Measurements from ENCODE around the gene LGALS7.
"Not testable (repeated sequence)": the region's sequence is repeated elsewhere in the genome, so short reads cannot be mapped to it uniquely, and the experiment has no call there.

LGALS7 gene

DNA sequence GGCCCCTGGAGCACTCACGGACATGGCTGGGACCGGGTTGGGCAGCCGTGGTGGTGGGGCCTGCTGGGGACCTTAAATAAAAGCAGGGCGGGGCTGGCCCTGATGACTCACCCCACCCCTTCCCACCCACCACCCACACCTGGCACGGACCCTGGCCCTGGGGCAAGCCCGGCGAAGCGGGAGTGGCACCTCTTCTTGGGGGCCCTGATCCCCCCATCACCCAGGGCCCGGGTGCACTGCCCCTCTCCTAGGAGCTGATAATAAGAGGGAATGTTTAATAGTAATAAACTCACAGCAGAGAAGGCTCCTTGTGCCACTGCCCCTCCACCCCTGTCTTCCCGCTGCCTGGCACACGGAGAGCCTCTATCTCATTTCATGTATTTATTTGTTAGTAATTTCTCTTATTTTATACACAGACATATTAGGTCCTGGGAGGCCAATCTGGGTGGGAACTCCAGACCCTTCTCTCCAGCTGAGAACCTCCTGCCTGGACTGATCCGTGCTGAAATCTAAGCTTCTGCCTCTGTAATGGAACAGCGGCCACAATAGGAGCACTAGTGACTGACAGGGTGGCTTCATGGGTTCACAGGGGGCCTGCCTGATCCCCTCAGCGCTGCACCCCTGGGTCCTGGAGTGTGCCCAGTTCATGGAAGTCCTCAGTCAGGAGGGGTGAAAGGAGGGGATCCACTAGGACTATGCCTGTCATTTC is at the start of gene LGALS7:
Gene LGALS7, minus strand, starts transcription at position 49 of the 709 bp plus-strand sequence. Its CDS starts 25 bp downstream, at position 24.
- DNase-seq (ENCODE audit: low read depth, low spot score) = no peak

DNA sequence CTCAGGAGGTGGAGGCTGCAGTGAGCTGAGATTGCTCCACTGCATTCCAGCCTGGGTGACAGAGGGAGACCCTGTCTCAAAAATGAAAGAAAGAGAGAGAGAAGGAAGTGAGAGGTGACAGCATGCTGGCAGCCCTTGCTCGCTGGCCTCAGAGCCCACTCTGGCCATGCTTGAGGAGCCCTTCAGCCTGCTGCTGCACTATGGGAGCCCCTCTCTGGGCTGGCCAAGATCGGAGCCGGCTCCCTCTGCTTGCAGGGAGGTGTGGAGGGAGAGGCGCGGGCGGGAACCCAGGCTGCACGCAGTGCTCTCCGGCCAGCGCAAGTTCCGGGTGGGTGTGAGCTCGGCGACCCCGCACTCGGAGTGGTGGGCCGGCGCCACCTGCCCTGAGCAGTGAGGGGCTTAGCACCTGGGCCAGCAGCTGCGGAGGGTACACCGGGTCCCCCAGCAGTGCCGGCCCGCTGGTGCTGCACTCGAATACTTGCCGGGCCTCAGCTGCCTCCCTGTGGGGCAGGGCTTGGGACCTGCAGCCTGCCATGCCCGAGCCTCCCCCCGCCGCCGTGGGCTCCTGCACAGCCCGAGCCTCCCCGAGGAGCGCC is 48.0 kb upstream of the LGALS7 start:
- DNase-seq (ENCODE audit: low read depth, low spot score) = not testable (repeated sequence)

DNA sequence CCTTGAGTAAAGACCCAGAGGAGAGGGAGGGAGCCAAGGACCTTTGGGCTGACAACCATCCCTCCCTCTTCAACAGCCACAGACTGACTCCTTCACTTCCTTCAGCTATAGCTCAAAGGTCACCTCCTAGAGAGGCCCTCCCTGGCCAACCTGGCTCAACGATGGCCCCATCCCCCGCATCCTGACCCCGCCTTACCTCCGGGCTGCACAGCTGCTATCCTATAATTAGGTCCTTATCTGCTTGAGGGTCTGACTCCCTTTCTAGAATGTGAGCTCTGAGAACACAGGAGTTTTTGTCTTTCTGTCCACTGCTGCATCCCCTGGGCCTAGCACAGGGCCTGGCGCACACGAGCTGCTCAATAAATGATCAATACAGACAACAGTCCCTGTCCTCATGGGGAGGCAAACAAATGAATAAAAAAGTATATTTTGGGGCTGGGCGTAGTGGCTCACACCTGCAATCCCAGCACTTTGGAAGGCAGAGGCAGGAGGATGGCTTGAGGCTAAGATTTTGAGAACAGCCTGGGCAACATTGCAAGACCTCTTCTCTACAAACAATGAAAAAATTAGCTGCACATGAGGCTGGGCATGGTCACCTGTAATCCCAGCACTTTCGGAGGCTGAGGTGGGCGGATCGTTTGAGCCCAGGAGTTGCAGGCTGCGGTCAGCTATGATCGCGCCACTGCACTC is 46.1 kb upstream of the LGALS7 start:
- no peak for DNase-seq (ENCODE audit: low read depth, low spot score)

DNA sequence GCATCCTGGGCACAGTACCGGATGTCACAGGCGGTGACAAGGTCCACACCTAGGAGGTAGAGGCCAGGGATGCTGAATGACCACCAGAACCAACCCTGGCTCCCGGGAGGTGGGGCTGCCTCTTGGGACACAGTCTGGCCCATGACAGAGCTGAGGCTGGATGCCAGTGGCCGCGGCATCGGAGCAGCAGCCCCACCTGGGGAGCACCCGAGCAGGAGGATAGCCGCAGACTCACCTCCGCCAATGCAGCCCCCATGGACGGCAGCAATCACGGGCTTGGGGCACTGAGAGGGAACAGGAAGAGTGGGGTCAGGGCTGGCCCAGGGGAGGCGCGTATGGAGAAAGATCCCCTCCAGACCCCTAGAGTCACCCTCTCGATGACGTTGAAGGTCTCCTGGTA is 43.8 kb upstream of the LGALS7 start:
- no peak for DNase-seq (ENCODE audit: low read depth, low spot score)

DNA sequence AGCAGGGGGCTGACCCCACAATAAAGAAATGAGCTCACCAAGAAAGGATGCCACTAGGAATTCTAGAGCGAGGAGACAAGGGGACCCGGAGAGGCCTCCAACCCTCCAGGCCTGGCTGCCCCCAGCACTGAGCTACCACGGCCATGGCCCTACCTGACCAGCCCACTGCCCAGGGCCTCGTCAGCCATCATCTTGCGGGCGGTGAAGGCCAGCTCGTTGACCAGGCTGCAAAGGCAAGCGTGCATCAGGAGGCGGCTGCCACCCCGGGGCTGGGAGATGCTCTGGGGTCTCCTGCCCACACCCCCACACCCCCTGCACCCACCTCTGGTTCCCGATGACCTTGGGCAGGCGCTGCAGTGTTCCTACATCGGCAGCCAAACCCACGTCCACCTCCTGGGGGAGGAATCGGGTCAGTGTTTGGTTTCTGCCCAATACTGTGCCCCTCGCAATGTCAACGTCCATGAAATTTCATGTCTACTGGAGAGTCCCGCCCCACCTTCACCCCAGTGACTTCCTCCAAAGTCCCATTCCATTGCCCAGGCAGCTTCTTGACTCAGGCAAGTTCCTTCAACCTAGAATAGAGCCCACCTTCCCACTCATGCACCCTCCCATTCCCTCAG is 42.9 kb upstream of the LGALS7 start:
- no peak for DNase-seq (ENCODE audit: low read depth, low spot score)

DNA sequence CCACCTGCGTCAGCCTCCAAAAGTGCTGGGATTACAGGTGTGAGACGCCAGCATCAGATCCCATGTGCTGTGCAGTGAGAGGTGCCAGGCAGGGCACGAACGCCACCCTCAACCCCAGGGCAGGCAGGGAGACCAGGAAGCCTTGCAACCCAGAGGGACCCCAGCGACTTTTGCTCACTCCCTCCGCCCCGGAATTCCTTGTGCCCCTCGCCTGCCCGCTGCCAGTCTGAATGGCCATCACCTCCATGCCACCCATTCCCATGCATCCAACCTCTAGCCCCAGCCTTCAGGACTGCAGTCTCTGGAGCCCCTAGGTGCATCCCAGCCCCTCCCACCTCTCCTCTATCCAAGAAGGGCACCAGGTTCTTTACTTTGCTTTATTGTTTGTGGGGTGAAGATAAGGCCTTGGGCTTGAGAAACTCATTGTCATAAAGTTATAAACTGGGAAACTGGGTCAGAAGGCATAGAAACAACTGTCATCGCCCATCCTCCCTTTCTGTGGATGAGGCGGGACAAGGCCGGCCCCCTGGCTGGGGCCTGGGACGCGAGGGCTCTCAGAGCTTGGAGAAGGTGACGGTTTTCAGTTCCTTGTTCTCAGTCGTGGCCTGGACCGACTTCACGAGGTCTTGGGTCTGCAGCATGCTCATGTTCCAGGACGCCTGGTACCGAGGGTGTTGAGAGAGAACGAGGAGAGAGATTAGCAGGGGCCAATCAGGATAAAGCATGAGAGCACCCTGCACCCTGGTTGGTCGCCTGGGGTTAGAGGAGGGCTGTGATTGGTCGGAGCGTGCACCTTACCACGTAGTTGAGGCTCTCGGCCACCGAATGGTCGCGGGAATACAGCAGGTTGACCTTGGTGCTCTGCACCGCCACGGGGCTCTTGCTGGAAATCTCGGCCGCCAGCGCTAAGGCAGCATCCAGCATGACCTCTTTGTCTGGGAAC is 42.0 kb upstream of the LGALS7 start:
- no peak for DNase-seq (ENCODE audit: low read depth, low spot score)

DNA sequence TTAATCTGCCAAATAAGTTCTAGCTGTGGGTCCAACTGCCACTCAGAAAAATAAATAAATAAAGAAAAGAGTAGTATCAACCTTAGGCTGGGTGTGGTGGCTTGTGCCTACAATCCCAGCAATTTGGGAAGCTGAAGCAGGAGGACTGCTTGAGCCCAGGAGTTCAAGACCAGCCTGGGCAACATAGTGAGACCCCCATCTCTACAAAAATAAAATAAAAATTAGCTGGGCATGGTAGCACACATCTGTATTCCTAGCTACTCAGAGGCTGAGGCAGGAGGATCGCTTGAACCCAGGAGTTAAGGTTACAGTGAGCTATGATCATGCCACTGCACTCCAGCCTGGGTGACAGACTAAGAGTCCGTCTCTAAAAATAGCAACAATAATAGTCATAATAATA is 40.6 kb upstream of the LGALS7 start:
- DNase-seq (ENCODE audit: low read depth, low spot score) = not testable (repeated sequence)

DNA sequence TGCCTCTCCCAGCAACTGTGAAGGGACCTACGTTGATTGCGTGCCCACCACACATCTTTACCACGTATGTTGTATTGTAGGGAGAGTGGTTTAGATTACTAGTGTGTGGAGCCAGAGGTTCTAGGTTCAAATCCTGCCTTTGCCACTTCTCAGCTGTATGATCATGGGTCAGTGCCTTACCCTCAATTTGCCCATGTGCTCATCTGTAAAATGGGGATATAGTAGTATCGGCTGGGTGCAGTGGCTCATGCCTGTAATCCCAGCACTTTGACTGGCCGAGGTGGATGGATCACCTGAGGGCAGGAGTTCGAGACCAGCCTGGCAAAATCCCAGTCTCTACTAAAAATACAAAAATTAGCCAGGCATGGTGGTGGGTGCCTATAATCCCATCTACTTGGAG is 40.0 kb upstream of the LGALS7 start:
- no peak for DNase-seq (ENCODE audit: low read depth, low spot score)

DNA sequence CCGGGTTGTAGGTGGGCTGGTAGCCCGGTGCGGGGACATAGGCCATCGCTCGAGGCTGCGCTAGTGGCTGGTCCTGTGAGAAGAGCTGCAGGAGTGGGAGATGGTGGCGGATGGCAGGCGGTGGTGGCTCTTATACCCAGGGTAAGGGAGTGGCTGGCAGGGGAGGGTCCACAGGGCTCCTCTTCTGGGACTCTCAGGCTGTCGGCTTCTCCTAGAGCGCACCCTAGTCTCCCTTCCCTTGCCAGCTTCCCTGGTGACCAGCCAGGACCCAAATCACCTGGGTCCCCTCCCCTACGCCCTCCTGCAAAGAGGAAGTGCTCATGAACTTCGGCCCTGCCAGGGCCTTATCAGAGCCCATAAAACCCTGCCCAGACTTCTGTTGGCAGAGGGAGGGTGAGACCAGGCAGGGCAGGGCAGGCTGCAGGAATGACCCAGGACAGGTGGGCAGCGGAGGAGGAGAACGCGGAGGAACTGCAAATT is 39.6 kb upstream of the LGALS7 start, which contains the start of gene LGALS4:
Gene LGALS4, minus strand, starts transcription at position 105 of the 480 bp plus-strand sequence. Its CDS starts 59 bp downstream, at position 46.
- no peak for DNase-seq (ENCODE audit: low read depth, low spot score)

DNA sequence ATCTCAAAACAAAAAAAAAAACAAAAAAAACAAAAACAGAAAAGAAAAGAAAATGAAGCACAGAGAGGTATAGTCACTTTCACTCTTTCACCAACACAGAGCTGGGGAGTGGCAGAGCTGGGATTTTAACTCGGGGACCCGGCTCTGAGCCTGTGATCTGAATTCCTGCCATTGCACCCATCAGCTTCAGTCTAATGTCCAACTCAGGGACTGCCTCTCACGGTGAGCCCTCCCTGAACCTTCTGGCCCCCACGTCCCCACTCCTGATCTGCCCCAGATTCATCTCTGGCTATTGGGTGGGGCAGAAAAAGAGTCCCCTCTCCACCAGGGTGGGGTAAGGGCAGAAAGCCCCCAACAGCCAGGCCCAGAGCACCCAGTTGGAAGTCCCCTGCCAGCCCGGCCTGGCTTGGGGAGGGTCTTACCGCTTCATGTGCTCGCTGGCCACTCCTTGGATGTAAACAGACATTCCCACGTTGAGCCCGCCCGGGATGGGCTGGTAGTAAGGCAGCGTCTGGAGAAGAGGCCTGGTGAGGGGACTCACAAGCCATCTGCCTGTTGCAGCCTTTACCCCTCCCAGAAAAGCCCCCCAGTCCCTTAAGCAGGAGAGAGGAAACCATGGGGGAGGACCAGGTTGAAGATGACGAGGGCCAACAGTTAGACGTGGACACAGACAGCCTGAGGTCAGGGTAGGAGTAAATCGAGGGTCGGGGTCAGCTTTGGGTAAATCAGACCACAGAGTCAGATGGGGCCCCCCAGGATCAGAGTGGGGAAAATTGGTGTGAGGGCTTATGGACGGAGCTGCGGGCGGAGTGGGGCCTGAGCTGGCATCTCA is 38.9 kb upstream of the LGALS7 start:
- DNase-seq (ENCODE audit: low read depth, low spot score) = no peak

DNA sequence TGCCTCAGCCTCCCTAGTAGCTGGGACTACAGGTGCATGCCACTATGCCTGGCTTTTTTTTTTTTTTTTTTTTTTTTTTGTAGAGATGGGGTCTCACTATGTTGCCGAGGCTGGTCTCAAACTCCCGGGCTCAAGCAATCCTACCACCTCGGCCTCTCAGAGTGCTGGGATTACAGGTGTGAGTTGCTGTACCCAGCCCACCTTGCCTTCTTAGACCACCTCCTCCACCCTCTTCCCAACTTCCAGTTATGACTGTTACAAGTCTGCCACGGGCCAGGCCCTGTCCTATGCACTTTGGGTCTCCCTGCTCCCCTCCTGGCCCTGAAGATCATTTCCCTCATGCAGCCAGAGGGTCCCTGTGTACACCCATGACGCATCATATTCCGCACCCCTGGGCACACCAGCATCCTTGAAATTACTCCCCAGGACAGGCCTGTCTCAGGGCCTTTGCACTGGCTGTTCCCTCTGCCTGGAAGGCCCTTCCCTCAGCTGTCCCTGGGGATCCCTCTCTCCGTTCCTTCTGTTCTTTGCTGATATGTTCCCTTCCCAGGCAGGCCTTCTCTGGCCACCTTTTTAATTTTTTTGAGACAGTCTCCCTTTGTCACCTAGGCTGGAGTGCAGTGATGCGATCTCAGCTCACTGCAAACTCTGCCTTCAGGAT is 36.4 kb upstream of the LGALS7 start:
- no peak for DNase-seq (ENCODE audit: low read depth, low spot score)

DNA sequence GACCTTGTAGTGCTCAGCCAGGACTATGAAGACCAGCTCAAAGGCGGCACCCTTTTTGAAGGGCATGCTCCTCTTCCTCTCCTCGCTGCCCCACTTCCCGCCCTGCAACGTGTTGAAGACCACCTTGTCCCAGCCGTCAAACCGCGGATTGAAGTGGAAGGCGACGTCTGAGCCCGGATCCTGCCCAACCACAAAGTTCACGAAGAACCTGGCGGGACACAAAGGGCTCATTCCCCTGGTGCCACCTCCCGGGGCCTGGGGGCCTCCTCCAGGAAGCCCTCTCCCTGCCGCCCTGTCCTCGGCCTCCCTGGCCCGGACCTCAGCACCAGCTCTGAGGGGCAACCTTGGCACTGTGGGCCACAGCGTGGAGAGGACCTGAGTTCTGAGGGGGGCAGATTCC is 35.4 kb upstream of the LGALS7 start:
- DNase-seq (ENCODE audit: low read depth, low spot score) = no peak

DNA sequence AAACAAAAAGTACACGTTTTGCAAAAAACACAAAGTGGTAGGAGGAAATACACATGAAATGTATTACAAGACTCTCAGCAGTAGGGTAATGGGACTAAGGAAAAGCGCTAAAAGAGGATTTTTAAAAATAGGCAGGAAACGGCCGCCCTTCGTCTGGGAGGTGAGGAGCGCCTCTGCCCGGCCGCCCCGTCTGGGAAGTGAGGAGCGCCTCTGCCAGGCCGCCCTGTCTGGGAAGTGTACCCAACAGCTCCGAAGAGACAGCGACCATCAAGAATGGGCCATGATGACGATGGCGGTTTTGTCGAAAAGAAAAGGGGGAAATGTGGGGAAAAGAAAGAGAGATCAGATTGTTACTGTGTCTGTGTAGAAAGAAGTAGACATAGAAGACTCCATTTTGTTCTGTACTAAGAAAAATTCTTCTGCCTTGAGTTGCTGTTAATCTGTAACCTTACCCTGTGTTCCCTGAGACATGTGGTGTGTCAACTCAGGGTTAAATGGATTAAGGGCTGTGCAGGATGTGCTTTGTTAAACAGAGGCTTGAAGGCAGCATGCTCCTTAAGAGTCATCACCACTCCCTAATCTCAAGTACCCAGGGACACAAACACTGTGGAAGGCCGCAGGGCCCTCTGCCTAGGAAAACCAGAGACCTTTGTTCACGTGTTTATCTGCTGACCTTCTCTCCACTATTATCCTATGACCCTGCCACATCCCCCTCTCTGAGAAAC is 34.2 kb upstream of the LGALS7 start:
- not testable (repeated sequence) for DNase-seq (ENCODE audit: low read depth, low spot score)

DNA sequence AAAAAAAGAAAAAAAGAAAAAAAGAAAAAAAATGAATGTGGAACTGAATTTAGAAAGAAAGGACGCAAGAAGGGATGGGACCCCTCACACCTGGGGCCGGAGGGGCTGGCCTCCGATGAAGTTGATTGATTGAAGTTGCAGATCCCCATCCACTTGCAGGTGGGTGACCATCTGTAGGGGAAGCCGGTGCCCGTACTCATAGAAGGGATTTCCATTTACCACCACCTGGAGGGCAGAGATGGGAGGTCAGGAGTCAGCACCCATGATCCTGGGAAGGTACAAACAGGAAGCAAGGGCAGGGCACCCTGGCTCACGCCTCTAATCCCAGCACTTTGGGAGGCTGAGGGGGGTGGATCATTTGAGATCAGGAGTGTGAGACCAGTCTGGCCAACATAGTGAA is 33.1 kb upstream of the LGALS7 start:
- DNase-seq (ENCODE audit: low read depth, low spot score) = no peak

DNA sequence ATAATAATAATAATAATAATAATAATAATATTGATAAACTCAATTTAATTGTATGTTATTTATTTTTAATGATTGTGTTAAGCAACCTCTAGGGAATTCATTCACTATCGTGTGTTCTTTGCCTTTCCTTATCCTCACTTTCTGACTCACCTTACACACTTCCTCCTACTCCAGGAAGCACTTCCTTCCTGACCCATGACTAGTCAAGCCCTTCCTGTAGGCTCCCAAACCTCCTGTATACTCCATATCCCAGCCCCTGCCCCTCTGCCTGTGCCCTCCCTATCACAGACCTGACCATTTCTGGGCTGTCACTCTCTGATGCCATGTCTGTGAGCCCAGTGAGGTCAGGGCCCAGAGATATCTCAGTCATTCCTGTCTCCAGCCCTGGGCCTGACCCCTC is 31.9 kb upstream of the LGALS7 start:
- DNase-seq (ENCODE audit: low read depth, low spot score) = no peak

DNA sequence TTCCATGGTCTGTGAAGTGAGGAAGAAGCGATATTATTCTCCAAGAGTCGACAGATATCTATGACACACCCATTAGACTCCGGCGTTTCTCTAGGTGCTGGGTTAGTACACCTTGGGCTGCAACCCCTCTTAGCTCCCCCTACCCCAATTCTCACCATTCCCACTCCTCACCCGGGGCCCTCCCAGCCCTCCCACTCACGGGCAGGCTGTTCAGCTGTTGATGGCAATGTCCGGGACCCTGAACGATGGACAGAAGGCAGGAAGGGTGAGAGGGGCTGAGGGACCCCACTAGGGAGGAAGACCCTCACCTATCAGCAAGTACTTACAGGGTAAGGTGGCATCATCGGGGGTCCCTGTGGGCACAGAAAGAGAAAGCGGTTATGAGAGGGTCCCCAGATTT is 30.2 kb upstream of the LGALS7 start:
- no peak for DNase-seq (ENCODE audit: low read depth, low spot score)

DNA sequence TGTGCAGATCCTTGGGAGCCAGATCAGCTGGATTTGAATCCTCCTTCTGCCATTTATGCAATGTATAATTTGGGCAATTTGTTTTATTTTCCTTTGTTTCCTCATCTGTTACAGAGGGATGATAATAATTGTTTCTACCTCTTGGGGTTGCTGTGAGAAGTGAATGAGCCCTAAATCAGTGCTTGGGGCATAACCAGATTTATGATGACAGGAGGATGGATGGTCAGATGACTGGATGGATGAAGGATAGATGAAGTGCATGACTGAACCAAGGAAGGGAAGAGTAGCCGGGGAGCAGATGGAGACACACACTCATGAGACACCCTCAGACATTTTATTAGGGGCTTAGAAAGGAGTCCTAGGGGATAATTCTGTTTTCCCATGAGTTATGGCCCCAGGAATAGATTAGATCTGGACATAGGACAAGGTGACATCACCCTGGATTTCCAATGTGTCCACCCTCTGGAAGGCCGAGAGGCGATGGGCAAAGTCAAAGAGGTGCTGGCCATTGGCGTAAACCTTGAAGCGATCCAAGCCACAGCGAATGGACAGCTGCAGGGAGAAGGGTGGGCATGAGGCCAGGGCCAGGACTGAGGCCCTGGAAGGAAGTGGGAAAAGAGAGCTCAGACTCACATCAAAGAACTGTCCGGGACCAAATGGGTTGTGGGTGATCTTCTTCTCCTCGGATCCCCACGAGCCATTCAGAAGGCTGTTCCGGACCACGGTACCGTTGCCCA is 28.2 kb upstream of the LGALS7 start:
- DNase-seq (ENCODE audit: low read depth, low spot score) = no peak

Data from activated CD4-positive, CD25-positive, alpha-beta regulatory T cell treated with anti-CD3 and anti-CD28 coated beads, Interleukin-2, amount 50 U/mL, for 16 hours (primary cell).